HG03571 (cell line): ENCODE data around the gene TMEM167A.

Source experiments
- ATAC-seq: cut with Tn5 transposase; IDR thresholded peaks from one replicate; pipeline ENCODE4 v1.9.1; 2021; ENCODE audit not compliant: unreplicated experiment

The TMEM167A gene

GRCh38 chr5:83036991-83037575 is 40.1 kb downstream of the TMEM167A start:
- no peak for ATAC-seq

- ATAC-seq, result no peak
Observed at GRCh38 chr5:83035373-83036100, 41.7 kb downstream of the TMEM167A start.

GRCh38 chr5:83034528-83035207 is 42.5 kb downstream of the TMEM167A start:
- ATAC-seq, result no peak

GRCh38 chr5:83034036-83034435 is 43.2 kb downstream of the TMEM167A start:
- ATAC-seq, result no peak

- no peak for ATAC-seq
Observed at GRCh38 chr5:83031381-83031780, 45.8 kb downstream of the TMEM167A start.

- no peak for ATAC-seq
Observed at GRCh38 chr5:83029912-83030311, 47.3 kb downstream of the TMEM167A start.

GRCh38 chr5:83026930-83027687 is 50.1 kb downstream of the TMEM167A start:
- ATAC-seq, result peak; percentile 86

- no peak for ATAC-seq
Observed at GRCh38 chr5:83026516-83026915, 50.7 kb downstream of the TMEM167A start.

GRCh38 chr5:83025690-83026478 is 51.3 kb downstream of the TMEM167A start:
- no peak for ATAC-seq

- no peak for ATAC-seq
Observed at GRCh38 chr5:83022334-83022733, 54.9 kb downstream of the TMEM167A start.

- no peak for ATAC-seq
Observed at GRCh38 chr5:83015676-83016075, 61.5 kb downstream of the TMEM167A start.

GRCh38 chr5:83011985-83012384 is 65.2 kb downstream of the TMEM167A start:
- peak; percentile 100 for ATAC-seq

- ATAC-seq, result no peak
Observed at GRCh38 chr5:83009408-83009807, 67.8 kb downstream of the TMEM167A start.

- ATAC-seq, result no peak
Observed at GRCh38 chr5:83007755-83008154, 69.4 kb downstream of the TMEM167A start.

GRCh38 chr5:83006683-83007283 is 70.4 kb downstream of the TMEM167A start:
- ATAC-seq, result no peak

- no peak for ATAC-seq
Observed at GRCh38 chr5:83003791-83004190, 73.4 kb downstream of the TMEM167A start.
